Left renal cortex interstitium (tissue), 4 donors: ENCODE results near the gene GTF2A1L. TPM values are rescaled to one million over a fixed set of nuclear protein-coding genes. Genes with fewer than 3 reads are reported as not detected.
"Not testable (repeated sequence)": the region's sequence is repeated elsewhere in the genome, so short reads cannot be mapped to it uniquely, and the experiment has no call there.

Source experiments
- DNase-seq, 4 donors: peaks; one replicate each; pipeline ENCODE4 v3.0.0-alpha.2; 2013; ENCODE audit warnings: low read depth in 4 of 4, low spot score in 2 of 4, missing footprints in 1 of 4
- polyA plus RNA-seq, 4 donors: library from polyadenylated mRNA; unstranded; fragments of 120-200 nt; gene quantifications; one replicate each; pipeline ENCODE4 v1.2.1, GENCODE V29; 2013; ENCODE audit not compliant: insufficient read length in 4 of 4

GTF2A1L gene
- polyA plus RNA-seq, 4 donors = 0.24 to 0.79 (median 0.61) TPM; not detected in 1

GRCh38 chr2:48694149-48694548, 76.5 kb downstream of the GTF2A1L start:
- DNase-seq = no peak

- DNase-seq = no peak
These were observed 78.3 kb downstream of the GTF2A1L start for GRCh38 chr2:48695991-48696390.

- DNase-seq = no peak
These were observed 79.2 kb downstream of the GTF2A1L start for GRCh38 chr2:48696881-48697280.

DNA sequence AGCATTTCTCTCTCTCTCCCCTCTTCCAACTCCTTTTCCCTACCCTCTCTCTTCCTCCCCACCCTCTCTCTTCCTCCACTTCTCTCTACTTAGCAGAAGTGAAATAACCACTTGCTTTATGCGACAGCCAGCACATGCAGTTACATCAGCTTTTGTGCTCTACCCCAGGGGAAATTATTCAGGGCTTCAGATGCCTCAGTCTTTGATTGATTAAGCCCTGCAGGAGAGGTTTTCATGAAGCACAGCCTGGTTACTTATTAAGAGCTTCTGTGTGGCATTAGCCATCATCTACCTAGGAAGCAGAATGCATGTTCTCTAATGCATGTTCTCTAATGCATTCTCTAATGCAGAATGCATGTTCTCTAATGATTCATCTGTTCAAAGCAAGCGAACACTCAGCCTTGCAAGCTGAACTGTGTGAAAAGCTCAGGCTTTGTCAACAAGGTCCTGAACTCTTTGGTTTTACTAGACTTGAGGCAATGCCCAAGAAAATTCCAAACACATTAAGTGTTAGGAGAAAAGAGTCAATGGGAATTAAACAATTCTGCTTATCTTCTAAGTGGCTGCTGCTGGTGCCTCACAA, 81.8 kb downstream of the GTF2A1L start:
- no peak for DNase-seq

DNA sequence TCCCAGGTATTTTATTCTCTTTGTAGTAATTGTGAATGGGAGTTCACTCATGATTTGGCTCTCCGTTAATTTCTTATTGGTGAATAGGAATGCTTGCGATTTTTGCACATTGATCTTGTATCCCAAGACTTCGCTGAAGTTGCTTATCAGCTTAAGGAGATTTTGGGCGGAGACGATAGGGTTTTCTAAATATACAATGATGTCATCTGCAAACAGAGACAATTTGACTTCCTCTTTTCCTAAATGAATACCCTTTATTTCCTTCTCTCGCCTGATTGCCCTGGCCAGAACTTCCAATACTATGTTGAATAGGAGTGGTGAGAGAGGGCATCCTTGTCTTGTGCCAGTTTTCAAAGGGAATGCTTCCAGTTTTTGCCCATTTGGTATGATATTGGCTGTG, 86.0 kb downstream of the GTF2A1L start:
- DNase-seq = not testable (repeated sequence)

DNA sequence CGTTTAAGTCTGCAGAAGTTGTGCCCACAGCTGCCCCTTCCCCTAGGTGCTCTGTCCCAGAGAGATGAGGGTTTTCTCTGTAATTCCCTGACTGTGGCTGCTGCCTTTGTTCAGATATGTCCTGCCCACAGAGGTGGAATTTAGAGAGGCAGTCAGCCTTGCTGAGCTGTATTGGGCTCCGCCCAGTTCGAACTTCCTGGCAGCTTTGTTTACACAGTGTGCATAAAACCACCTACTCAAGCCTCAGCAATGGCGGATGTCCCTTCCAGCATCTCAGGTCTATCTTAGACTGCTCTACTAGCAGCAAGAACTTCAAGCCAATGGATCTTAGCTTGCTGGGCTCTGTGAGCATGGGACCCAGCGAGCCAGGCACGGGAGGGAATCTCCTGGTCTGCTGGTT, 89.8 kb downstream of the GTF2A1L start:
- DNase-seq = no peak

GRCh38 chr2:48709096-48710034, 91.7 kb downstream of the GTF2A1L start:
- DNase-seq = no peak

- DNase-seq = no peak
These were observed 93.7 kb downstream of the GTF2A1L start for GRCh38 chr2:48711343-48711742.

GRCh38 chr2:48712151-48712550, 94.5 kb downstream of the GTF2A1L start:
- no peak for DNase-seq

GRCh38 chr2:48713647-48714046, 96.0 kb downstream of the GTF2A1L start:
- DNase-seq = no peak

DNA sequence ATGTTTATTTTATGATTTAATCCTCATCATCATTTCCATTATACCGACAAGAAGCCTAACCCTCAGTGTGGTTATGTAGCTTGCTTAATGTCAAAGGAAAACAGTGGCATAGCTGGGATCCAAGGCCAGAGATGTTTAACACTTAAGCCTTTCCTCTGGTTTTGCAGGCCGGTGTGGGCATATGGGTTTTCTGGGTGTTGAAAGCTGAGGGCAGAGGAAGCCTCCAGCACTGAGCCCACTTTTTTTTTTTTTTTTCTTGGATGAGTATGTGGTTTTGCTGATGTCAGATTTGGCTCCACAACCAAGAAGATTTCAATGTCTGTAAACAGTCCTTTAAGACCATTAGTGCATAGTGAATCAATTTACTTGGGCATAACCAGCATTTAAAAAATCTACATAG, 96.6 kb downstream of the GTF2A1L start:
- DNase-seq = no peak

- DNase-seq = no peak
These were observed 97.6 kb downstream of the GTF2A1L start for GRCh38 chr2:48715042-48715899.

DNA sequence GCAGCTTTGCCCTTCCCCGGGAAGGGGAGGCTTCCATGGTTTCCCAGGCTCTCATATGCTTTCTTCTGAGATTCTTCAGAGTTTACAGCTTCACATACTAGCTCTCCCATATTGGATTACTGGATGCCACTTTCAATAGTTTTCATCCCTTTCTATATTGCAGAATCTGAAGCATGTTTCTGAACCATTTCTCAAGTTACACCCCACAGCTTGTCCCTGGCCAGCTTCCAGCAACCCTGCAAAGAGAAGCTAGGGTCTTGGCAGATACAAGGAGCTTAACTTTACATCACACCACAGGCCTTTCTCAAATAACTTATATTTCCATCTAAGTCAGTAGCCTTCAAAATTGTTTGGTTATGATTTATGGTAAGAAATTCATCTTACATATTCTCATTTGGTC, 98.3 kb downstream of the GTF2A1L start:
- DNase-seq = no peak

GRCh38 chr2:48717846-48718245, 100.2 kb downstream of the GTF2A1L start:
- DNase-seq = no peak

DNA sequence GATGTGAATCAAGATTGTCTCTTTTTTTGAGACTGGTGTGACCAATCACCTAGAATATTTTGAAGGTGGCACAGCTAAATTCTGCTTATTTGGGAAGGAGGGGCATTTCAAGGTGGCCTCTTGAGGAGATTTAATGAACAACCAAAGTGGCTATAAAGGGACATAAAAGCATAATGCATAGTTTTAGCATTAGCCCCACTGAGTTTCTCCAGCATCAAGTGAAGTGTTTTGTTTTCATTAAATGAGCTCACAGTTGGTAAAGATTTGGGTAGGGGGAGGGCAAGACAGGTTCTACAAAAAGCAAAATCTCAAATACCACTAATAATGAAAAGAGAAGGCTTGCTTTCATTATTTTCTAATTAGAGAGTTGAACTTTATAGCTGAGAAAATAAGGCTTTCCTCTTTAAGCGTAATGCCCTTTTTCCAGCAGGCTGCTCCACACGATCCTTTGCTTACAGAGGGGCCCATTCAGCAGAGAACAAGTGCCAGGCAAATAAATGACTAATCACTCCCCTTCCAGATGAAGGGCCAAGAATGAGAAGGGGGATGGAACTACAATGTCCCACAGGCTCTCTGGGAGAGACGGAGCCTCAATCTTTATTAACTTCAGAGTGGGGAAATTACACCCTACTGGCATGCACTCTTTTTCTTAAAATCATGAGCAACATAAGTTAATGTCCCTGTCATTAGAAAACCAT, 102.0 kb downstream of the GTF2A1L start:
- no peak for DNase-seq

- no peak for DNase-seq
These were observed 103.5 kb downstream of the GTF2A1L start for GRCh38 chr2:48721158-48721557.

- DNase-seq = no peak
These were observed 104.7 kb downstream of the GTF2A1L start for GRCh38 chr2:48722391-48722790.

- DNase-seq = peak in 1 of 4 donors; percentile 19
These were observed 105.5 kb downstream of the GTF2A1L start for GRCh38 chr2:48723129-48723528.

- no peak for DNase-seq
These were observed 106.6 kb downstream of the GTF2A1L start for GRCh38 chr2:48724278-48724677.

DNA sequence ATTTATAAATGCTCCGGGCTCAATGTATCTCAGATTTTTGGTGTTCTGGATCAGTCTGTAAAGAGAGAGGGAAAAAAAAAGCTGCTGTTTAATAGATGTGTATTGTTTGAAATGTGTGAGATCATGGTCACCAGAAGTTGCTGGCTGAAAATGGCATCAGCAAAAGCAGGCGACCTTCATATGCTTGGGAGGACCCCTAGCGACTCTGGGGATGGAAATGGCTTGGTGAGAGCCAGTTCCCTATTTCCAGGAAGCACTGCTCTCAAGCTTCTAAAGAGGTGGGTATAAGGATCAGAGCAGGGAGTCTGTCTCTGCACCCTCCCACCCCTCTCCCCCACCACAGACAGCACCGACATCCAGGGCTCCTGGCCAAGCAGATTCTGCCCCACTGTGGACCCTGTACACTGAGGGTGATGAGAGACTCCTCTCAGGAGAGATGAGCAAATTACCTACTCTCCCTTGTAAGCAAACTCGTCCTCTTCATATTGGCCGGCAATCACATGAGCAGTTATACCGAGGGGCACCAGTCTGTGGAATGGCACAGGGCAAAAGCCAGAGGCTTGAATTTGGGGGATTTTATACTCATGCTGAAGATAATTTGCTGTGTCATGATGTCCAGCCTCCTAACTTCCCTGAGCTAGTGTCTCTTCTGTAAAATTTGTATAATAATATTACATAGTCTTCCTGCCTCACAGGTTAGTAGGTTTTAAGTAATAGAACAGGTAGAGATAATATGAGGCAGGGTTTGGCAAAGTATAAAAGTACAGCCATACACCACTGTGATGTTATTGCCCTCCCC, 108.2 kb downstream of the GTF2A1L start:
- no peak for DNase-seq
